ENCODE measurements around the gene HSPA6.
"Not testable (repeated sequence)": the region's sequence is repeated elsewhere in the genome, so short reads cannot be mapped to it uniquely, and the experiment has no call there.

The HSPA6 gene

DNA sequence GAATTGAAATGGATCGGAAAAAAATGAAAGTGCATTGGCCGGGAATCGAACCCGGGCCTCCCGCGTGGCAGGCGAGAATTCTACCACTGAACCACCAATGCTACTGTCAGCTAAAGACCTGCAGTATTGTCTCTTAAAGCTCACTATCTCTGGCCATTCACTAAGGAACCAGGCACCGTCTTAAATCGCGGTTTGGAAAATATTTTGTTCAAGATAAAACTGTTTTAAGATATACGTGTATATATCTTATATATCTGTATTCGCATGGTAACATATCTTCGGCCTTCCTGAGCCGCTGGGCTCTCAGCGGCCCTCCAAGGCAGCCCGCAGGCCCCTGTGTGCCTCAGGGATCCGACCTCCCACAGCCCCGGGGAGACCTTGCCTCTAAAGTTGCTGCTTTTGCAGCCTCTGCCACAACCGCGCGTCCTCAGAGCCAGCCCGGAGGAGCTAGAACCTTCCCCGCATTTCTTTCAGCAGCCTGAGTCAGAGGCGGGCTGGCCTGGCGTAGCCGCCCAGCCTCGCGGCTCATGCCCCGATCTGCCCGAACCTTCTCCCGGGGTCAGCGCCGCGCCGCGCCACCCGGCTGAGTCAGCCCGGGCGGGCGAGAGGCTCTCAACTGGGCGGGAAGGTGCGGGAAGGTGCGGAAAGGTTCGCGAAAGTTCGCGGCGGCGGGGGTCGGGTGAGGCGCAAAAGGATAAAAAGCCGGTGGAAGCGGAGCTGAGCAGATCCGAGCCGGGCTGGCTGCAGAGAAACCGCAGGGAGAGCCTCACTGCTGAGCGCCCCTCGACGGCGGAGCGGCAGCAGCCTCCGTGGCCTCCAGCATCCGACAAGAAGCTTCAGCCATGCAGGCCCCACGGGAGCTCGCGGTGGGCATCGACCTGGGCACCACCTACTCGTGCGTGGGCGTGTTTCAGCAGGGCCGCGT, at the start of gene HSPA6:
Gene HSPA6 (plus strand): TSS at position 724 of the 925 bp plus-strand sequence. CDS start 119 bp downstream, at position 843.
- in situ Hi-C loops (cut with MboI; ENCODE audit: low sequenced_read_pairs): not testable (repeated sequence)

DNA sequence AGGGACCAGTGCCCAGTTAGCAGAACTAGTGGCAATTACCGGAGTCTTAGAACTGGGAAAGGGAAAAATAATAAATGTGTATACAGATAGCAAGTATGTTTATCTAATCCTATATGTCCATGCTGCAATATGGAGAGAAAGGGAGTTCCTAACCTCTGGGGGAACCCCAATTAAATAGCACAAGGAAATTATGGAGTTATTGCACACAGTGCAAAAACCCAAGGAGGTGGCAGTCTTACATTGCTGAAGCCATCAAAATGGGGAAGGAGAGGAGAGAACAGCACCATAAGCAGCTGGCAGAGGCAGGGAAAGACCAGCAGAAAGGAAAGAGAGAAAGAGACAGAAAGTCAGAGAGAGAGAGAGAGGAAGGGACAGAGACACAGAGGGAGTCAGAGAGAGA, 46.6 kb upstream of the HSPA6 start:
- in situ Hi-C loops (cut with MboI; ENCODE audit: low sequenced_read_pairs): not testable (repeated sequence)

DNA sequence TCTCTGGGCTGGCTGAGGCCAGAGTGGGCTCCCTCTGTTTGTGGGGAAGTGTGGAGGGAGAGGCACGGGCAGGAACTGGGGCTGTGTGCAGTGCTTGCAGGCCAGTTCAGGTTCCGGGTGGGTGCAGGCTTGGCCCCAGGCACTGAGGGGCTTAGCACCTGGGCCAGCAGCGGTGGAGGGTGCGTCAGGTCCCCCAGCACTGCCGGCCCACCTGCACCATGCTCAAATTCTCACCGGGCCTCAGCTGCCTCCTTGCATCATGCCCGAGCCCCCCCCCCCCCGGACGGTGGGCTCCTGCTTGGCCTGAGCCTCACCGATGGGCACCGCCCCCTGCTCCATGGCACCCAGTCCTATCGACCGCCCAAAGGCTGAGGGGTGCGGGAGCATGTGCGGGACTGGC, 45.4 kb upstream of the HSPA6 start:
- in situ Hi-C loops (cut with MboI; ENCODE audit: low sequenced_read_pairs): no loop called here

DNA sequence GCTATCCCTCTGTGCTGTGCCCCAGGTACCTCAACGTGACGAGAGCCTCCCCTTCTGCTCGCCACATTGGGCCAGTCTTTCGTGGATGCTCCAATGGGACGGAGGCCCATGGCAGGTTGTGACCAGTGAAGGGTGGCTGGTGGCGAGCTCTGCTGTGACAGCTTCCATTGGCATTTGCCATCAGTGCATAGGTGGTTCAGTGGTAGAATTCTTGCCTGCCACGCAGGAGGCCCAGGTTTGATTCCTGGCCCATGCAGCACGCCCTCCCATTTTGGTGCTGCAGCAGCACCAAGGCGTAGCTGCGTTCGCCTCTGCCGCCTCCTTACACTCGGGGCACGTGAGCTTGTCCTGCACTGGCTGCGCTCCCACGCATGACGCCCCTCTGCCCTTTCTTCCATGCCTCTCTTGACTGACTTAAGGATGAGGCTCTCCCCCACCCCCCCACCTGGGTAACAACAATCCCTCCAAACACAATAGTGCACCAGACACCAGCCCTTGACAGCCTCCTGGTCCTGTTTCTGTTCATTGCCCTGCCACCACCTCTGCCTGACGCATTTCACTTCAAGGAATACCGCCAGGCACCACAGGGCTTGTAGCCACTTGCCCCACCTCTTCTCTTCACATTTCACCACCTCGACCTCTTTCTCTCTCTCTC, 43.8 kb upstream of the HSPA6 start:
- in situ Hi-C loops (cut with MboI; ENCODE audit: low sequenced_read_pairs): loop anchor here (10.0 kb wide), 1 partner anchor 264 kb away; the partner anchor contains the start of gene DUSP12

DNA sequence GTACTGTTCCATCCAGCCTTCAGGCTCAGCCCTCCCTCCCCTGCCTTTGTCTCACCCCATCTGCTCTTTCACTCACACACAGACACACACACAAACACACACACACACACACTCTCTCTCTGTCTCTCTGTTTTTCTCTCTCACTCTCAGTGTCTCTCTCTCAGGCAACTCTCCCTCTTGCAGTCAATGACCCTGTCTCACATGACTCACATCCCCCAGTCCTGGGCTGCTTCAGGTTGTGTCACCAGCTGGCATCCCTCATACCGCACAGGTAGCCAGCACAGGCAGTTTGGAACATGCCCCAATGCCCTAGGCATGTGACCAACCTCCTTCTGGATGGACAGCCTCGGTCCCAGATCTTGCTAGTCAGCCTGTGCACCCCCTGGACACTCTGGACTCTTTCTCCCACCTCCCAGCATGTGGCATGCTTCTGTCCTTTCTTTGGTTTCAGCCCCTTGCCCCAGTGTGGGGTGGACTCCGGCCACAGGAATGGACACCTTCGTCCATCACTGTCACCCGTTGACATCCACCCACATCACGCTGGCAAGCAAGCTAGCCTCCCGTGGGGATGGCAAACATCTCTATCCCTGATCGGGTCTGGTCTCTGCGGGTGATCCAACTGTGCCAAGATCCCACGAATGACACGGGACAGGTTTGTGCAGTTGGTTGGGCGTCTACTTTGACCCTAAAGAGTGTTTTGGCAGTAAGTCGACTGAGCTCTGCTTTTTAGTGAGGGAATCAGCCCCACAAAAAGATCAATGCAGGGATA, 42.5 kb upstream of the HSPA6 start:
- in situ Hi-C loops (cut with MboI; ENCODE audit: low sequenced_read_pairs): loop anchor here (10.0 kb wide), 1 partner anchor 263 kb away; the partner anchor contains the start of gene DUSP12

DNA sequence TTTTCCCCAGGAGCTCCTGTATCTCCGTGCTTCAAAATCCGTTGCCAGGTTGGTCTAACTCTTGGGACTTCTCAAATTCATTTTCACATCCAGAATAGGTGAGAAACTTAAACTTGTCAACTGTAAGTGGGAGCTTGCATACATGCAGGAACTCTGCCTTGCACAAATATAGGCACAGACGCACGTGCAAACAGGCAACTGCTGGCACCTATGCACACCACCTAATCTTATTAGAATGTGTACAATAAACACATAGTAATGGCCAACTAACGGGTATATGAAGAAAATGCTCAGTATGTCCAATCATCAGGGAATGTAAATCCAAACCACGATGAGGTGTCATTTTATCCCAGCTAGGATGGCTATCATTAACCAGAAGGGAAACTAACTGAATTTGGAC, 41.7 kb upstream of the HSPA6 start:
- in situ Hi-C loops (cut with MboI; ENCODE audit: low sequenced_read_pairs): loop anchor here (10.0 kb wide), 1 partner anchor 262 kb away; the partner anchor contains the start of gene DUSP12

DNA sequence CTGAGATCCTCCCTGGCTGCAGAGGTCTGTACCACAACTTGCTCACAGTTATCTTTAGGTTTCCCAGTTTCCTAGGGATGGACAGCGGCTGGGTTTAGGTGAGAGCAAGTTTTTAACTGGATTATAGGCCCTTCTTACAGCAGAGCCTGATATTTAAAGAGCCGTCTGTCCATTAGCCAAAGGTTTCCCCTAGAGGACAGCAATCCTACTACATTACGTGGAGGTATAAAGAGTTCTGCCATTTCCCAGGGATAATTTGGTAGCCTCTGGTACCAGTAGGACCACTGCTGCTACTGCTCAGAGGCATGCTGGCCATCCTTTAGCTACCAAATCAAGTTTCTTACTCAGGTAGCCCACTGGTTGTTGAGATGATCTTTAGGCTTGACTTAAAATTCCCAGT, 41.0 kb upstream of the HSPA6 start:
- in situ Hi-C loops (cut with MboI; ENCODE audit: low sequenced_read_pairs): loop anchor here (10.0 kb wide), 1 partner anchor 261 kb away; the partner anchor contains the start of gene DUSP12

DNA sequence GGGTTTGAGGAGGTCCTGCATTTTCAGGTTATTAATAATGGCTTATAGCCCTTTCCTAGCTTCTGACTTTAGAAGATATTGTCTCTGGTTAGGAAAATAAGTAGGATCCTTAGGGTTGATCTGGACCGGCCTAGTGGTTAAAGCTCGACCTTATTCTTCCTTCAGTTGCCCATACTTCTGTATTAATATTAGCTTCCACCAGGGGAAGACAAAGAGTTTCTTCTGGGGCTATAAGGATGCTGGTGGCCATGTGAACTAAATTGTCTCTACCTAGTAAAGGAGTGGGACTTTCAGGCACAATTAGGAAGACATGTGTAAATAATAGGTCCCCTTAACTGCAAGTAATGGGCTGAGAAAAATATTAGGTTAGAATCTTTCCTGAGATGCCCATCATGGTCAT, 39.7 kb upstream of the HSPA6 start:
- in situ Hi-C loops (cut with MboI; ENCODE audit: low sequenced_read_pairs): loop anchor here (10.0 kb wide), 1 partner anchor 260 kb away; the partner anchor contains the start of gene DUSP12

DNA sequence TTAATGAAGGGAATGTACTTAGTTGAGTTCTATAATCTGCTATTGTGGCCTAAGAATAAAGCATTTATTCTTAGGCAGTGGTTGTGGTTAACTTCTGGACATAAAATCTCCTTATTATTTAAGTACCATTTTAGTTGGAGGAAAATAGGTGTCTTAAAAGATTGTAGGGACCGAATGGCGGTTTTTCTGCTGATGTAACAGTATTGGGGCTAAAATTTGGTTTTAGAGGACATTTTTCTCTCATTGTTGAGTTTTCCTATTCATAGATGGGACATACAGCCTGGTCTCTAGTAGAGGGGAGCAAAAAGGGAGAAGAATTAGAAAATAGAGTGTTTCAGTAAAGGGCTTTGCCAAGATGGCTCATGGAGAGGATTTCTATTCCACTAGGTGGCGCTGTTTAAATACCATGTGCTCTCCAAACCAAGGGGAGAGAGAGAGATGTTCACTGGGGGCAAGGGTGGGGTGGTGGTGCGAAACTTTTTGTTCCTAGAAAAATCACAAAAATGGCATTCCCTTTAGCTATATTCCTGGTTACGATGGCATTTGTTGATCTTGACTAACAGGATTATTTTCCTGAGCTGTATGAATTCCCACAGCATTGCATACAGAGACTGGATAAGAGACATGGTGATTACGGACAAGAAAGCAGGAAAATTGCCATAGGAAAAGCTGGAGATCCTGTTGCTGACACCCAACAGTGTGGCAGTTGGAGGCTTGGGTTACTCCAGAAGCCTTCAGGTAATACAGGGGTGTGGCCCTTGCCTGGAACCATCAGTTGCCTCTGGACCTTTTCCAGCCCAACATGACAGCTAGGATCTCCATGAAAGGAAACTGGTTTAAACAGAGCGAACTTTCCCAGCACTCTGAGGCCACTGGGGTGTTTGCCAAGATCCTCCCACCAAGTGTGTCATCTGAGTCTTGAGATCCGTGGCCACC, 37.3 kb upstream of the HSPA6 start:
- in situ Hi-C loops (cut with MboI; ENCODE audit: low sequenced_read_pairs): loop anchor here (10.0 kb wide), 1 partner anchor 258 kb away; the partner anchor contains the start of gene DUSP12

DNA sequence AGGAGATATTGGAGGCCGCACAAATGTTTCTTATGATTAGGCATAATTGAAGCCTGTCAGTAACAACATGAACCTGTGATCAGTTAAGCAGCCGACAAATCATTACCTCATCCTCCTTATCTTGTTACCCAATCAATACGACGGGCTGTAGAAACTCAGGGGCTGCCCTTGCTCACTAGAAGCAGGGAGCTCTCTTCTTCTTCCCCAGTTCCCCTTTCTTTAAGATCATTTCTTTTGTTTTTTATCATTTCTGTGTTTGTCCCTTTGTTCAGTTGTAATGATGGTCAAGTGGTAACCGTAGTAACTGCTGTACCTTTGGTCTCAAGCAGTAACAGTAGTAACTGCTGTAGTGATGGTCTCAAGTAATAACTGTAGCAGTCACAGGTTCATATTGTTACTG, 32.9 kb upstream of the HSPA6 start:
- in situ Hi-C loops (cut with MboI; ENCODE audit: low sequenced_read_pairs): no loop called here

DNA sequence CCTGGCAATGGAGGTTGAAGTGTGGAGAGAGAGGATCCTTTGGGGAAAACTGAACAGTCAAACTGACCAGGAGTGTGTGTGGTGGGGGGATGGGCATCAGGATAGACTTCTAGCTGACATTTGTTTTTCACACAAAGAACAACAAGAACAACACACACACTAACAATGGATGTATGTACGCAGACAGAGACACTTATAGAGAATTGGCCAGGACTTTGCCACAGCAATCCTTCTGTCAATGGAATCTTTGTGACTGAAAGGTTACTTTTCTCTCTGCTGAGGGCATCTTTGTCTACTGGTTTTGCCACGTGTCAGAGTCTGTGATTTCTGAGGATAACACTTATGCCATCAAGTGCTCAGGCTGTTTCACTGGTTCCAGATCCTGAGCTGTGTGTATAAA, 31.5 kb upstream of the HSPA6 start:
- in situ Hi-C loops (cut with MboI; ENCODE audit: low sequenced_read_pairs): no loop called here

DNA sequence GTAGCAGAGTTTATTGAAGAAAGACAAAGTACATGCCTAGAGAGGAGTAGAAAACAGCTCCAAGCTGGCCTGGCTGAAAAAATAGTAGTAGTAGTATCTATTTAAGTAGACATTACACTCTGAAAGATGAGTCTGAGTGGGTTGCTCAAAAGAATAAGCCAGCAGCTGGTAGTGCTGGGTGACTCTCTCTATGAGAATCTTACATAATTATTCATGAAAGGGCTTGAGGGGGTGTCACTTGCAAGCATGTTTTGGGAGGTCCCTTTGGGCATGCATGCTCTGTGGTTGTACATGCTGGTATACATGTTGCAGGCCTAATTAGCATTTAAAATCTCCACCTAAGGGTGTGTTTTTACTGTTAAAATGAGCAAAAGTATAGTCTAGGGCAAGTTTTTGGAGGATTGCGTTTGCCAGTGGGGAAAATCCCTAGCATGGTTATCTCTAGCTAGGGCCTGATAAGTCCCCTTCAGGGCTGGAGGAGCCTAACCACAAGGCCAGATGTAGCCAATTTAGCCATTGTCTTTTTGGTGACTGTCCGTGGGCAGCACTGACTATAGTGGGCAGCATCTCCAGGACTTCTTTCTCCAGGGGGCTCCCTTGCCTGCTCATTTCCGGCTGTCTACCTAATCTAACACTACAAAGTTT, 30.1 kb upstream of the HSPA6 start:
- in situ Hi-C loops (cut with MboI; ENCODE audit: low sequenced_read_pairs): no loop called here

DNA sequence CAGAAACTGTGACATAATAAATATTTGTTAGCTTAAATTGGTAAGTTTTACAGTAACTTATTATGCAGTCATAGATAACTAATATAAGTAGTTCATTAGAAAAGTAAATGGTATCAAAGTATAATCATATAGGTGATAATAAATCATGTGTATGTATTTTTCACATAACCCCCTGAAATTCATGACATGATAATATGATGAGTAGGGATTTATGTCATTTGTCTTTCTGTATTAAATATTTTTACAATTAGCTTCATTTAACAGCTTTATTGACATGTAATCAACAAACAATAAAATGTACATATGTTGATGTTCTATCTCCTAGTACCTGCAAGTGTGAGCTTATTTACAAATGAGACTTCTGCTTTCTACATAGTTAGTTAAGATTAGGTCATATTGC, 28.9 kb upstream of the HSPA6 start:
- in situ Hi-C loops (cut with MboI; ENCODE audit: low sequenced_read_pairs): no loop called here

DNA sequence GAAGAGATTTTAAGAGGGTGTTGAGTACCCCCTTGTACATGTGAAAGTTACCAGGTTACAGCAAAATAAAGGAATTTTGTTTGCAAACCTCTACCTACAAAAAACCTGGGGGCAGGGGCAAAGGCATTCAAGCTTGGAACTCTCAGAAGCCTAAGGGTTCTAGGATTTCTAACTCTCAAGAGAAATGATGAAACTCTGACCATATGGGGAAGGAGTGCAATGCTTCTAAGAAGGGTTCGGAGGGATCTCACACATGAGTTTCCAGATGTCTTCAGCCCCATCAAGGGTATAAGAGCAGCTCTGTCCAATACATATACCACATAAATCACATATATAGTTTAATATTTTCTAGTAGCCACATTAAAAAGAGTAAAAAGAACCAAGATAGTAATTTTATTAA, 26.4 kb upstream of the HSPA6 start:
- in situ Hi-C loops (cut with MboI; ENCODE audit: low sequenced_read_pairs): no loop called here

DNA sequence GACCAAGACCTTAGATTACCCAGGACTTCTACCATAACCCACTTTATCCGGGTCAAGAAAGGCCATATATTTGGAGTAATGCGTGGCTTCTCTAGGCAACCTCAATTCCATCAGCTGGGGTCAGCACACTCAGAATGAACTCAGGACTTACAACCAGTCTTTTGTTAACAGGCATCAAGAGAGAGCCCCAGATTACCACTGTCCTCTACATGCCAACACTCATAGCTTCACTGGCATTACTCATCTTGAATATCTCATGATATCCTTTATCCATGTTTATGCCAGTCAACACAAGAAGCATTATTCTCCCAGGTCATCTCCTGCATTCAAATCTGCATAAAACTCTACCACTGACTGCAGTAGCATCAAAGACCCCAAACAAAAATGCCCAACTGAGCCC, 25.7 kb upstream of the HSPA6 start:
- in situ Hi-C loops (cut with MboI; ENCODE audit: low sequenced_read_pairs): no loop called here

DNA sequence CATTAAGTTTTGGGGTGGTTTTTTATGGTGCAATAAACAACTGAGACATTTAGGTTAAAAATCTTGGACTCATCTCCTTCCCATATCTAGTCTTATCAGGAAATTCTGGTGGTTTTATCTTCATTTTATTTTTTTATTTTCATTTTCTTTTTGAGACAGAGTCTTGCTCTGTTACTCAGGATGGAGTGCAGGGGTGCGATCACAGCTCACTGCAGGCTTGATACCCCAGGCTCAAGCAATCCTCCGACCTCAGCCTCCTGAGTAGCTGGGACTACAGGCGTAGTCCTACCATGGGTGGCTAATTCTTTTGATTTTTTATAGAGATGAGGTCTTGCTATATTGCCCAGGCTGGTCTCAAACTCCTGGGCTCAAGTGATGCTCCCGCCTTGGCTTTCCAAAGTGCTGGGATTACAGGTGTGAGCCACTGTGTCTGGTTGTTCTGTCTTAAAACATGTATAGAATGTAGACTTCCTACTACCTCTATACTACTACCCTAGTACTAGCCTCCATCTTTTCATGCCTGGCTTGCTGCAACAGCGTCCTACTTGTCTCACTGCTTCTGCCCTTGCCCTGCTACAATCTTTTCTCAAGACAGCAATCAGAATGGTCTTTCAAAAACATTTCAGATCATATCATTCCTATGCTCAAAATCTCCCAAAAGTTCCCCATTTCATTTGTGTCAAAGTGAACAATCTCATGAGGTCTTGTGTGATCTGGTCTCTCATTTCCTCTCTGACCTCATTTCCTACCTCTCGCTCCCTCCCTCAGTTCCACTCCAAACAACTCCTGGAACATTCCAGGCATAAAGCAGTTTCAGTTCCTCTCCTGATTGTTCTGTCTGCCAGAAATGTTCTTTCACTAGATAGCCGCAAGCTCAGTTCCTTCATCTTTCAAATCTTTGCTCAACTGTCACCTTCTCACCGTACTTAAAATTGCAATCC, 25.0 kb upstream of the HSPA6 start:
- in situ Hi-C loops (cut with MboI; ENCODE audit: low sequenced_read_pairs): no loop called here

DNA sequence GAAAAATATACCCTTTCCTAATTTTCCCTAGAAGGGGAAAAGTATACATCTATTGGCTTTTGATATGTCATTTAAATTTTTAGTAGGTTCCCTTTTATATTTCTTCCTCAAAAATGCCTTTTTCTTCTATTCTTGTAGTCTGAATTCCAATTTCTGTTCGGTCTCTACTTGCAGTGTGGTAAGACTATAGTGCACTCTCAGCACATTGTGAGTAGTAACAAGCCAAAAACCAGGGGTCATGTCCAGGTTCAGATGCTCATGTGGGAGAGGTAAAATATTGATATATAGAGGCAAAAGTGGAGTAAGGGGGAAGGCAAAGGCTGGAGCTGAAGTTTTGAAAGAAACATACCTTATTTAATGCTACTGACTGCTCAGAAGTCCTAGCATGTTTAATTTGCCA, 23.1 kb upstream of the HSPA6 start:
- in situ Hi-C loops (cut with MboI; ENCODE audit: low sequenced_read_pairs): no loop called here

DNA sequence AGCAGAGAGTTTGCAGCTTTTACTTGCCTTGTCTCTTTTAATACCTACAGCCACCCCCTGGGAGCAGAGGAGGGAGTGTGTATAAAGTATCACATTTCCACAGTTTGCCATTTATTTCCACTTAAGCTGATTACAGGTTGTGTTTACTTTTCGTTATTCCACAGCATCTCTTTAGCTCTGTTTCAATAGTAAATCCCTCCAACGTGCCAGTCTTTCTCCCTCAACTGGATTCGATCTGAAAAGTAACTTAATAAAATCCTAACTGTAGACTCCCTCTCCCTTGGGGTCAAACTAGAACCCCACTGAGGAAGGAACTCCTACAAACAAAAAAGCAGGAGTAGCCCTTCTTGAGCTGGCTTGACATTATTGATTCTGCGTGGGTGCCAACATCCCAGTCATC, 22.2 kb upstream of the HSPA6 start:
- in situ Hi-C loops (cut with MboI; ENCODE audit: low sequenced_read_pairs): no loop called here

Measured in HL-60/S4 treated with phorbol 12-myristate 13-acetate at 8.2 ng/mL for 4 days and 3 days (cell line).